ENCODE measurements around the gene TTYH1. TPM values are rescaled to one million over a fixed set of nuclear protein-coding genes. Genes with fewer than 3 reads are reported as not detected.

Gene TTYH1
- polyA plus RNA-seq, 1 of the 3 experiments (the other 2 are of a cell fraction), result 0.05 TPM

- Histone ChIP-seq H3K9me2 (no peaks in the 10 kb centered on the region), H2AFZ (ENCODE audit: low read depth) (no peak overlapping the region), H3K27me3 (ENCODE audit: insufficient read depth) (peaks cover 58% of the 10 kb centered on the region), H3K36me3 (replicated peaks in 1 of 2; ENCODE audit: control insufficient read depth in 1 of 2, insufficient read depth in 2 of 2, low read length in 1 of 2) (no peaks in the 10 kb centered on the region), H4K20me1 (ENCODE audit: insufficient read depth) (no peaks in the 10 kb centered on the region), H3K79me2 (ENCODE audit: insufficient read depth) (no peaks in the 10 kb centered on the region), H3K4me2 (no peak overlapping the region), H3K4me3 (ENCODE audit: low read depth in 2 of 2, low read length in 1 of 2) (no peak overlapping the region; a peak in 1 of 4 replicates), H3K27ac (ENCODE audit: low read depth in 2 of 2, low read length in 1 of 2) (no peak overlapping the region), H3K4me1 (ENCODE audit: control insufficient read depth in 1 of 2, insufficient read depth in 2 of 2, low read depth in 1 of 2, low read length in 1 of 2) (no peaks in the 10 kb centered on the region; a peak in 1 of 4 replicates), H3K9me3 (no peaks in the 10 kb centered on the region), H3F3A (replicated peaks; ENCODE audit: insufficient read depth) (peaks cover 14% of the 10 kb centered on the region), H3K9ac (no peak overlapping the region)
- WGBS (ENCODE audit: low lambda C conversion rate), result 9% methylated on average over 10 of the region's 10 CpGs
- peak; percentile 57 for DNase-seq
- CTCF ChIA-PET, result interaction anchor here (0.7 to 2.1 kb wide), 9 partner anchors 10 to 201 kb away, joined by 3 to 8 read pairs (median 3); partner anchors contain the start of gene LAIR2
- POLR2A ChIA-PET, result no interaction called here
- TF ChIP-seq FOXM1 (IDR thresholded peaks at IDR 0.05; ENCODE audit: low read depth) (no peak), SMC3 (IDR thresholded peaks at IDR 0.05; ENCODE audit: low read depth, low read length) (0 out of 2 replicates have a peak, but pooled peaks have one; percentile 19), TAF1 (IDR thresholded peaks at IDR 0.05; ENCODE audit: borderline replicate concordance, low read depth, low read length) (no peak), RAD21 (IDR thresholded peaks at IDR 0.05; ENCODE audit: low read length) (peak; percentile 56), GATA2 (CRISPR knock-in tag; IDR thresholded peaks at IDR 0.05) (no peak), EP300 (IDR thresholded peaks at IDR 0.05; ENCODE audit: borderline replicate concordance in 1 of 2, low read depth in 1 of 2, low read length in 1 of 2) (no peak), POLR2AphosphoS5 (IDR thresholded peaks at IDR 0.05; ENCODE audit: low read depth, low read length) (no peak), FOXJ3 (CRISPR knock-in tag; IDR thresholded peaks at IDR 0.05) (no peak)
- TF ChIP-seq, protein P1, sequence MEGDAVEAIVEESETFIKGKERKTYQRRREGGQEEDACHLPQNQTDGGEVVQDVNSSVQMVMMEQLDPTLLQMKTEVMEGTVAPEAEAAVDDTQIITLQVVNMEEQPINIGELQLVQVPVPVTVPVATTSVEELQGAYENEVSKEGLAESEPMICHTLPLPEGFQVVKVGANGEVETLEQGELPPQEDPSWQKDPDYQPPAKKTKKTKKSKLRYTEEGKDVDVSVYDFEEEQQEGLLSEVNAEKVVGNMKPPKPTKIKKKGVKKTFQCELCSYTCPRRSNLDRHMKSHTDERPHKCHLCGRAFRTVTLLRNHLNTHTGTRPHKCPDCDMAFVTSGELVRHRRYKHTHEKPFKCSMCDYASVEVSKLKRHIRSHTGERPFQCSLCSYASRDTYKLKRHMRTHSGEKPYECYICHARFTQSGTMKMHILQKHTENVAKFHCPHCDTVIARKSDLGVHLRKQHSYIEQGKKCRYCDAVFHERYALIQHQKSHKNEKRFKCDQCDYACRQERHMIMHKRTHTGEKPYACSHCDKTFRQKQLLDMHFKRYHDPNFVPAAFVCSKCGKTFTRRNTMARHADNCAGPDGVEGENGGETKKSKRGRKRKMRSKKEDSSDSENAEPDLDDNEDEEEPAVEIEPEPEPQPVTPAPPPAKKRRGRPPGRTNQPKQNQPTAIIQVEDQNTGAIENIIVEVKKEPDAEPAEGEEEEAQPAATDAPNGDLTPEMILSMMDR (IDR thresholded peaks at IDR 0.05), result peak; percentile 74
- TF ChIP-seq, protein P2, sequence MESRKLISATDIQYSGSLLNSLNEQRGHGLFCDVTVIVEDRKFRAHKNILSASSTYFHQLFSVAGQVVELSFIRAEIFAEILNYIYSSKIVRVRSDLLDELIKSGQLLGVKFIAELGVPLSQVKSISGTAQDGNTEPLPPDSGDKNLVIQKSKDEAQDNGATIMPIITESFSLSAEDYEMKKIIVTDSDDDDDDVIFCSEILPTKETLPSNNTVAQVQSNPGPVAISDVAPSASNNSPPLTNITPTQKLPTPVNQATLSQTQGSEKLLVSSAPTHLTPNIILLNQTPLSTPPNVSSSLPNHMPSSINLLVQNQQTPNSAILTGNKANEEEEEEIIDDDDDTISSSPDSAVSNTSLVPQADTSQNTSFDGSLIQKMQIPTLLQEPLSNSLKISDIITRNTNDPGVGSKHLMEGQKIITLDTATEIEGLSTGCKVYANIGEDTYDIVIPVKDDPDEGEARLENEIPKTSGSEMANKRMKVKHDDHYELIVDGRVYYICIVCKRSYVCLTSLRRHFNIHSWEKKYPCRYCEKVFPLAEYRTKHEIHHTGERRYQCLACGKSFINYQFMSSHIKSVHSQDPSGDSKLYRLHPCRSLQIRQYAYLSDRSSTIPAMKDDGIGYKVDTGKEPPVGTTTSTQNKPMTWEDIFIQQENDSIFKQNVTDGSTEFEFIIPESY (IDR thresholded peaks at IDR 0.05; ENCODE audit: borderline replicate concordance, low read depth), result no peak
- TF ChIP-seq, protein P3, sequence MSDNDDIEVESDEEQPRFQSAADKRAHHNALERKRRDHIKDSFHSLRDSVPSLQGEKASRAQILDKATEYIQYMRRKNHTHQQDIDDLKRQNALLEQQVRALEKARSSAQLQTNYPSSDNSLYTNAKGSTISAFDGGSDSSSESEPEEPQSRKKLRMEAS (IDR thresholded peaks at IDR 0.05; ENCODE audit: low read depth), result no peak
These were observed 63.5 kb downstream of the TTYH1 start for GRCh38 chr19:54478677-54479266.

DNA sequence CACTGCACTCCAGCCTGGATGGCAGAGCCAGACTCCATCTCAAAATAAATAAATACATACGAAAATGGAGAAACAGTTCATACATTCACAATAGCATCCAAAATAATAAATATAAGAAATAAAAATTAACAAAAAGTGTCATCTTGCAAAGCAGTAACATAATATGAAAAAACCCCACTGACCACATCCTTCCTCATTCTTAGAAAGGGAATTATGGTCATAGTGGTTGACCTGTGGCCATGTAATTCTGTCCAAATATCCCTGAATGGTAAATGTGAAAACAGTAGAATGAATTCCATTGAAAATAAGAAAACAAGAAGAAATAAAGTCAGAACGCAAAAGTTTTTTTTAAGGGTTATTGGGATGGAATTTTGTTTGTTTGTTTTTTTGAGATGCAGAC lies 64.8 kb downstream of the TTYH1 start:
- no peaks in the 10 kb centered on the region for H4K20me1 ChIP-seq (ENCODE audit: insufficient read depth)
- H3K4me2 ChIP-seq, result no peak overlapping the region
- H3K4me1 ChIP-seq (ENCODE audit: control insufficient read depth in 1 of 2, insufficient read depth in 2 of 2, low read depth in 1 of 2, low read length in 1 of 2), result no peaks in the 10 kb centered on the region
- ChIA-PET CTCF (interaction anchor here (1.1 to 3.0 kb wide), 8 partner anchors 10 to 686 kb away, joined by 3 to 13 read pairs (median 5); no protein-coding TSS in a partner anchor), POLR2A (no interaction called here)
- H3F3A ChIP-seq (replicated peaks; ENCODE audit: insufficient read depth), result peaks cover 14% of the 10 kb centered on the region
- no peak overlapping the region for H3K9ac ChIP-seq
- H3K9me2 ChIP-seq, result no peaks in the 10 kb centered on the region
- no peaks in the 10 kb centered on the region for H3K36me3 ChIP-seq (replicated peaks in 1 of 2; ENCODE audit: control insufficient read depth in 1 of 2, insufficient read depth in 2 of 2, low read length in 1 of 2)
- WGBS (ENCODE audit: low lambda C conversion rate), result 27% methylated on average over 2 of the region's 2 CpGs
- H3K9me3 ChIP-seq, result no peaks in the 10 kb centered on the region
- no peak overlapping the region for H2AFZ ChIP-seq (ENCODE audit: low read depth)
- no peak for DNase-seq
- H3K79me2 ChIP-seq (ENCODE audit: insufficient read depth), result no peaks in the 10 kb centered on the region
- no peak overlapping the region for H3K4me3 ChIP-seq (ENCODE audit: low read depth in 2 of 2, low read length in 1 of 2)
- peaks cover 60% of the 10 kb centered on the region for H3K27me3 ChIP-seq (ENCODE audit: insufficient read depth)
- H3K27ac ChIP-seq (ENCODE audit: low read depth in 2 of 2, low read length in 1 of 2), result no peak overlapping the region
- no peak for TF ChIP-seq EP300 (IDR thresholded peaks at IDR 0.05; ENCODE audit: borderline replicate concordance in 1 of 2, low read depth in 1 of 2, low read length in 1 of 2)
- TF ChIP-seq, protein P4, sequence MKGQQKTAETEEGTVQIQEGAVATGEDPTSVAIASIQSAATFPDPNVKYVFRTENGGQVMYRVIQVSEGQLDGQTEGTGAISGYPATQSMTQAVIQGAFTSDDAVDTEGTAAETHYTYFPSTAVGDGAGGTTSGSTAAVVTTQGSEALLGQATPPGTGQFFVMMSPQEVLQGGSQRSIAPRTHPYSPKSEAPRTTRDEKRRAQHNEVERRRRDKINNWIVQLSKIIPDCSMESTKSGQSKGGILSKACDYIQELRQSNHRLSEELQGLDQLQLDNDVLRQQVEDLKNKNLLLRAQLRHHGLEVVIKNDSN (IDR thresholded peaks at IDR 0.05; ENCODE audit: borderline replicate concordance, low read depth), result no peak
- no peak for TF ChIP-seq TEAD4 (IDR thresholded peaks at IDR 0.05; ENCODE audit: borderline replicate concordance, insufficient read depth)
- TF ChIP-seq, protein P3 (IDR thresholded peaks at IDR 0.05; ENCODE audit: low read depth), result no peak
- TF ChIP-seq, protein P1 (IDR thresholded peaks at IDR 0.05), result no peak
- TF ChIP-seq TAF1 (IDR thresholded peaks at IDR 0.05; ENCODE audit: borderline replicate concordance, low read depth, low read length), result no peak
- TF ChIP-seq RFX5 (IDR thresholded peaks at IDR 0.05; ENCODE audit: low read length), result no peak
- TF ChIP-seq, protein P5, sequence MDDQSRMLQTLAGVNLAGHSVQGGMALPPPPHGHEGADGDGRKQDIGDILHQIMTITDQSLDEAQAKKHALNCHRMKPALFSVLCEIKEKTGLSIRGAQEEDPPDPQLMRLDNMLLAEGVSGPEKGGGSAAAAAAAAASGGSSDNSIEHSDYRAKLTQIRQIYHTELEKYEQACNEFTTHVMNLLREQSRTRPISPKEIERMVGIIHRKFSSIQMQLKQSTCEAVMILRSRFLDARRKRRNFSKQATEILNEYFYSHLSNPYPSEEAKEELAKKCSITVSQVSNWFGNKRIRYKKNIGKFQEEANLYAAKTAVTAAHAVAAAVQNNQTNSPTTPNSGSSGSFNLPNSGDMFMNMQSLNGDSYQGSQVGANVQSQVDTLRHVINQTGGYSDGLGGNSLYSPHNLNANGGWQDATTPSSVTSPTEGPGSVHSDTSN (IDR thresholded peaks at IDR 0.05), result no peak
- no peak for TF ChIP-seq YY1 (IDR thresholded peaks at IDR 0.05; ENCODE audit: low read depth)
- no peak for TF ChIP-seq GABPA (IDR thresholded peaks at IDR 0.05; ENCODE audit: low read depth)
- TF ChIP-seq TCF12 (IDR thresholded peaks at IDR 0.05), result no peak

All from SK-N-SH (cell line).